ENCODE results near the gene ABCA3. TPM values are rescaled to one million over a fixed set of nuclear protein-coding genes. Genes with fewer than 3 reads are reported as not detected.

The ABCA3 gene
- total RNA-seq, 1 experiment from 2014 or later = 0.60 TPM

- DNase-seq (ENCODE audit: low read depth) = no peak
These were observed 23.1 kb downstream of the ABCA3 start for GRCh38 chr16:2317231-2318020.

GRCh38 chr16:2308089-2308962 is 32.2 kb downstream of the ABCA3 start:
- DNase-seq (ENCODE audit: low read depth) = no peak

- no peak for DNase-seq (ENCODE audit: low read depth)
These were observed 40.7 kb downstream of the ABCA3 start for GRCh38 chr16:2299915-2300192.

- no peak for DNase-seq (ENCODE audit: low read depth)
These were observed 41.2 kb downstream of the ABCA3 start for GRCh38 chr16:2299121-2299914.

GRCh38 chr16:2298621-2299020 is 41.9 kb downstream of the ABCA3 start:
- DNase-seq (ENCODE audit: low read depth) = no peak

- DNase-seq (ENCODE audit: low read depth) = no peak
These were observed 43.0 kb downstream of the ABCA3 start for GRCh38 chr16:2297506-2297860.

- peak; percentile 56 for DNase-seq (ENCODE audit: low read depth)
These were observed 43.6 kb downstream of the ABCA3 start for GRCh38 chr16:2296661-2297505.

- no peak for DNase-seq (ENCODE audit: low read depth)
These were observed 45.3 kb downstream of the ABCA3 start for GRCh38 chr16:2295056-2295798.

GRCh38 chr16:2292221-2292620 is 48.3 kb downstream of the ABCA3 start:
- no peak for DNase-seq (ENCODE audit: low read depth)

- no peak for DNase-seq (ENCODE audit: low read depth)
These were observed 51.2 kb downstream of the ABCA3 start for GRCh38 chr16:2289282-2289681.

GRCh38 chr16:2288726-2289125 is 51.8 kb downstream of the ABCA3 start:
- no peak for DNase-seq (ENCODE audit: low read depth)

- DNase-seq (ENCODE audit: low read depth) = no peak
These were observed 52.5 kb downstream of the ABCA3 start for GRCh38 chr16:2287916-2288547.

GRCh38 chr16:2286550-2286949 is 54.0 kb downstream of the ABCA3 start:
- no peak for DNase-seq (ENCODE audit: low read depth)

GRCh38 chr16:2285731-2286191 is 54.8 kb downstream of the ABCA3 start:
- DNase-seq (ENCODE audit: low read depth) = no peak

GRCh38 chr16:2284797-2285576 is 55.5 kb downstream of the ABCA3 start:
- no peak for DNase-seq (ENCODE audit: low read depth)

GRCh38 chr16:2284001-2284770 is 56.3 kb downstream of the ABCA3 start:
- DNase-seq (ENCODE audit: low read depth) = no peak

- no peak for DNase-seq (ENCODE audit: low read depth)
These were observed 57.5 kb downstream of the ABCA3 start for GRCh38 chr16:2282866-2283555.

GRCh38 chr16:2282262-2282661 is 58.3 kb downstream of the ABCA3 start:
- DNase-seq (ENCODE audit: low read depth) = no peak
